ENCODE measurements around the gene PSMB7.

DNA sequence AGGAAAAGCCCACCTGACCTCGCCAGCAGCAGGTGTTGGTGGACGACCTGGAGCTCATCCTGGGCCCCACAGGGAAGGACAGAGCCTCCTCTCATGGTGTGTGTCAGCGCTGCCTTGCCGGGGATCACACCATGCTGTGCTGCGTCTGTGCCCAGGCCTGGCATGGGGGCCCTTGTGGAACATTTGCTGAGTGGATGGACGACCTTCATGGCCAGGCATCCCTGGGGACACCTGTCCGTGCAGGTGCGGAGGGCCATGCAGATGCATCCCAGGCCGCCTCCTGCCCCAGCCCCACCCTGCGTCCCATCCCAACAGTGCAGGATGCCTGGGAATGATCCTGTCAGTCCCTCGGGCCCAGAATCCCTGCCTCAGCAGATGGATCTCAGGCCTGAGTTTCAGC is 83.7 kb downstream of the PSMB7 start:
- no peak for TF ChIP-seq CTCF (IDR thresholded peaks at IDR 0.05)
- no peak for TF ChIP-seq POLR2A (IDR thresholded peaks at IDR 0.05)
